Measurements from ENCODE around the gene CLASP2. TPM values are rescaled to one million over a fixed set of nuclear protein-coding genes. Genes with fewer than 3 reads are reported as not detected.

The CLASP2 gene
- total RNA-seq, 1 donor from 2014 or later = 75.8 TPM

- Histone ChIP-seq H3K36me3 (peaks cover 29 to 65% of the 10 kb centered on the region in 2 donors), H3K4me3 (no peak overlapping the region), H3K9me3 (no peaks in the 10 kb centered on the region), H3K27me3 (no peaks in the 10 kb centered on the region), H3K4me1 (no peaks in the 10 kb centered on the region), H3K27ac (no peak overlapping the region)
- no peak for DNase-seq (ENCODE audit: low spot score in 2 of 2)
- intact Hi-C loops (cut with DNase I) = no loop called here
- TF ChIP-seq, protein P1, sequence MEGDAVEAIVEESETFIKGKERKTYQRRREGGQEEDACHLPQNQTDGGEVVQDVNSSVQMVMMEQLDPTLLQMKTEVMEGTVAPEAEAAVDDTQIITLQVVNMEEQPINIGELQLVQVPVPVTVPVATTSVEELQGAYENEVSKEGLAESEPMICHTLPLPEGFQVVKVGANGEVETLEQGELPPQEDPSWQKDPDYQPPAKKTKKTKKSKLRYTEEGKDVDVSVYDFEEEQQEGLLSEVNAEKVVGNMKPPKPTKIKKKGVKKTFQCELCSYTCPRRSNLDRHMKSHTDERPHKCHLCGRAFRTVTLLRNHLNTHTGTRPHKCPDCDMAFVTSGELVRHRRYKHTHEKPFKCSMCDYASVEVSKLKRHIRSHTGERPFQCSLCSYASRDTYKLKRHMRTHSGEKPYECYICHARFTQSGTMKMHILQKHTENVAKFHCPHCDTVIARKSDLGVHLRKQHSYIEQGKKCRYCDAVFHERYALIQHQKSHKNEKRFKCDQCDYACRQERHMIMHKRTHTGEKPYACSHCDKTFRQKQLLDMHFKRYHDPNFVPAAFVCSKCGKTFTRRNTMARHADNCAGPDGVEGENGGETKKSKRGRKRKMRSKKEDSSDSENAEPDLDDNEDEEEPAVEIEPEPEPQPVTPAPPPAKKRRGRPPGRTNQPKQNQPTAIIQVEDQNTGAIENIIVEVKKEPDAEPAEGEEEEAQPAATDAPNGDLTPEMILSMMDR (IDR thresholded peaks at IDR 0.05) = no peak
Measured at GRCh38 chr3:33586402-33586801, 131.7 kb downstream of the CLASP2 start.

DNA sequence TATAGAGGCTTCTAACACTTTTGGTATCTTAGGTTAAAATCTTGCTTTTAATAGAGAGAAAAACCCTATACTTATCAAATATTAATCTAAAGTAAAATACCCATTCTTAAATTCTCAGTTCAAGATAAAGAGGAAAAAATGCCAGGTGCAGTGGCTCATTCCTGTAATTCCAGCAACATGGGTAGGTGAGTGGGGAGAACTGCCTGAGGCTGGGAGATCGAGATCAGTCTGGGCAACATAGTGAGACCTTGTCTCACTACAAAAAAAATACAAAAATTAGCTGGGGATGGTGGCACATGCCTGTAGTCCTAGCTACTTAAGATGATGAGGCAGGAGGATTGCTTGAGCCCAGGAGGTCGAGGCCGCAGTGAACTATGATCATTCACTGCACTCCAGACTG is 135.8 kb downstream of the CLASP2 start:
- H3K9me3 ChIP-seq = no peaks in the 10 kb centered on the region
- DNase-seq (ENCODE audit: low spot score in 2 of 2) = no peak
- no peaks in the 10 kb centered on the region for H3K27me3 ChIP-seq
- no peak overlapping the region for H3K27ac ChIP-seq
- H3K4me1 ChIP-seq = no peaks in the 10 kb centered on the region
- H3K4me3 ChIP-seq = no peak overlapping the region
- TF ChIP-seq, protein P1 (IDR thresholded peaks at IDR 0.05) = no peak
- intact Hi-C loops (cut with DNase I) = no loop called here
- peaks cover 21 to 53% of the 10 kb centered on the region in 2 donors for H3K36me3 ChIP-seq

DNA sequence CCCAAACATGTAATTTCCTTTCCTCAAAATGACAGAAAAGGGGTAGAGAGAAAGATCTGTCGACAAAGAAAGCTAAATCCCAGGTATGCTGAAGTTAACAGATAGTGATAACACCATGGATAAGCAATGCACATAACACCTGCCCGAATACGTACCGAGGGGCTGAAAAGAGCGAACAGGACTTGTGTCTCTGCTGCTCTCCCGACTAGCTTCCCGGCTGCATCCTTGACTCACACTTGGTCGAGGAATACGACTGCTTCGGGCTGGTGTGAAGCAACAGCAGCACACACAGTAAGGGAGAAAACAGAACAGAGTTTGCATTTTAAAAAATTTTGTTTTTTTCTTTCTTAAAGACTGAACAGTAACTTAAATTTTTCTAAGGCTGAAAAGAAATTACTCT is 136.4 kb downstream of the CLASP2 start:
- TF ChIP-seq, protein P1 (IDR thresholded peaks at IDR 0.05) = no peak
- no peaks in the 10 kb centered on the region for H3K27me3 ChIP-seq
- H3K4me1 ChIP-seq = no peaks in the 10 kb centered on the region
- H3K27ac ChIP-seq = no peak overlapping the region
- H3K9me3 ChIP-seq = no peaks in the 10 kb centered on the region
- intact Hi-C loops (cut with DNase I) = no loop called here
- no peak for DNase-seq (ENCODE audit: low spot score in 2 of 2)
- peaks cover 20 to 50% of the 10 kb centered on the region in 2 donors for H3K36me3 ChIP-seq
- no peak overlapping the region for H3K4me3 ChIP-seq

DNA sequence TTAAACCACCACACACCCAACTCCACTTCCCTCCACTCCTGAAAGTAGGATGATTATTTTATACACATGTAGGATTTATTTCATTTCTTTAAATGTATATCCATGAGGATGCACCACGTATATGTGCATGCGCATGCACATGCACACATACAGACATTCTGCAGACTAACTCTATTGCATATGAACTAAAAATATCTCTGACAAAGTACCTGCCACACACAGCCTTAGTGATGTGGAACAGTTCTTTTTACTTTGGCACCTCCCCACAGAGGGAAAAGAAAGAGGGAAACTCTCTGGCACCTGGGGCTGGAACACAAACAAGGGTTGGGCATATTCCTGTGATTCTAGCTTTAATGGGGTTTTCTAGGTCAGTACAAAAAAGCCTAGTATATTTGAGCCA is 138.2 kb downstream of the CLASP2 start:
- Histone ChIP-seq H3K4me1 (no peaks in the 10 kb centered on the region), H3K9me3 (no peaks in the 10 kb centered on the region), H3K27me3 (no peaks in the 10 kb centered on the region), H3K4me3 (no peak overlapping the region), H3K27ac (no peak overlapping the region), H3K36me3 (peaks cover 23 to 48% of the 10 kb centered on the region in 2 donors)
- TF ChIP-seq, protein P1 (IDR thresholded peaks at IDR 0.05) = no peak
- no peak for DNase-seq (ENCODE audit: low spot score in 2 of 2)
- intact Hi-C loops (cut with DNase I) = no loop called here

DNA sequence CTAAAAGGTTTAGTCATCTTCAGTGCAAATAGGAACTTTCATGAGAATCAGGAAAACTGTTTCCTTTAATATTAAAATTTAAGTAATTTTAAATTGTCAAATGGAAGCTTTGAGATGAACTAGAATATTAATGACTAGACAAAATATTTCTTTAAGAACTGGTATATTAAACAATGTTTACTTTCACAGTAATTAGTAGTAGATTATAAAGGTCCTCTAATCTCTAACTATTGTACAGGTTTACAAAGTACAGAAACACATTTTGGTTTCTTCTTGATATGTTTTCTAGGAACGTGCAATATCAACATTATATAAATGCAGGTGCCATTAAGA is 138.9 kb downstream of the CLASP2 start:
- H3K27me3 ChIP-seq = no peaks in the 10 kb centered on the region
- intact Hi-C loops (cut with DNase I) = no loop called here
- no peaks in the 10 kb centered on the region for H3K9me3 ChIP-seq
- H3K4me3 ChIP-seq = no peak overlapping the region
- no peak for DNase-seq (ENCODE audit: low spot score in 2 of 2)
- peaks cover 23 to 55% of the 10 kb centered on the region in 2 donors for H3K36me3 ChIP-seq
- no peak overlapping the region for H3K27ac ChIP-seq
- TF ChIP-seq, protein P1 (IDR thresholded peaks at IDR 0.05) = no peak
- no peaks in the 10 kb centered on the region for H3K4me1 ChIP-seq
